ENCODE measurements around the gene DCP1A. TPM values are rescaled to one million over a fixed set of nuclear protein-coding genes. Genes with fewer than 3 reads are reported as not detected.

DCP1A gene
- total RNA-seq, 1 donor from 2014 or later = 44.3 TPM

- Mint-ChIP-seq H3K27ac (peak overlapping the region; percentile 46), H3K4me1 (ENCODE audit: low read depth) (peaks cover 49% of the 10 kb centered on the region), H3K9me3 (no peaks in the 10 kb centered on the region), H3K4me3 (ENCODE audit: low read depth) (no peak overlapping the region), H3K36me3 (ENCODE audit: low read depth) (peaks cover 42% of the 10 kb centered on the region), H3K27me3 (ENCODE audit: low read depth) (no peaks in the 10 kb centered on the region)
- intact Hi-C loops (cut with micrococcal nuclease) = no loop called here
- no peak for DNase-seq (ENCODE audit: low spot score)
These were observed 96.9 kb downstream of the DCP1A start for GRCh38 chr3:53250453-53250852.

- H3K27ac Mint-ChIP-seq = peak overlapping the region; percentile 14
- H3K4me1 Mint-ChIP-seq (ENCODE audit: low read depth) = peaks cover 44% of the 10 kb centered on the region
These were observed 99.2 kb downstream of the DCP1A start for GRCh38 chr3:53248161-53248560.

GRCh38 chr3:53247619-53248018 lies 99.7 kb downstream of the DCP1A start:
- H3K4me1 Mint-ChIP-seq (ENCODE audit: low read depth) = peaks cover 42% of the 10 kb centered on the region
- H3K27me3 Mint-ChIP-seq (ENCODE audit: low read depth) = no peaks in the 10 kb centered on the region
- no peaks in the 10 kb centered on the region for H3K9me3 Mint-ChIP-seq
- no peak overlapping the region for H3K4me3 Mint-ChIP-seq (ENCODE audit: low read depth)
- peak overlapping the region; percentile 14 for H3K27ac Mint-ChIP-seq
- intact Hi-C loops (cut with micrococcal nuclease) = no loop called here
- H3K36me3 Mint-ChIP-seq (ENCODE audit: low read depth) = peaks cover 25% of the 10 kb centered on the region
- no peak for DNase-seq (ENCODE audit: low spot score)

More at GRCh38 chr3:53248161-53248560, 99.2 kb downstream of the DCP1A start:
- H3K36me3 Mint-ChIP-seq (ENCODE audit: low read depth) = peaks cover 29% of the 10 kb centered on the region
- no peak for DNase-seq (ENCODE audit: low spot score)
- H3K27me3 Mint-ChIP-seq (ENCODE audit: low read depth) = no peaks in the 10 kb centered on the region
- H3K9me3 Mint-ChIP-seq = no peaks in the 10 kb centered on the region
- no peak overlapping the region for H3K4me3 Mint-ChIP-seq (ENCODE audit: low read depth)
- intact Hi-C loops (cut with micrococcal nuclease) = no loop called here

DNA sequence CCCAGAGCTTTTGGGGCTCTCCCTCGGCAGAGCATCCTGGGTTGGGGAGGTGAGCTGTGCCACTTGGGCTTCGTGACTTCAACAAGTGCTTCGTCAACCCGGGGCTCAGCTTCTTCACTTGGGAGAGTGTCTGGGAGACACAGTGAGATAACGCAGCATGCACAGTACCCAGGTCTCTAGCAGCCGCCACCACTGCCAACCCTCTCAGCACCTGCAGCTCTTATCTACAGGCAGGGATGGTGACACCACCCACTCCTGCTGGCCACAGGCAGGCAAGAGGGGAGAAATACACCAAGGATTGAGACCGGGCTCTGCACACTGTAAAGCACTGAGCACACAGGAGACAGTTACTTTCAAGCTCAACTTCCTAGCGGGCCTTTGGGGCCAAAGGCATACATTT lies 103.1 kb downstream of the DCP1A start:
- peaks cover 20% of the 10 kb centered on the region for H3K4me1 Mint-ChIP-seq (ENCODE audit: low read depth)
- no peak for DNase-seq (ENCODE audit: low spot score)
- intact Hi-C loops (cut with micrococcal nuclease) = no loop called here
- H3K9me3 Mint-ChIP-seq = no peaks in the 10 kb centered on the region
- no peaks in the 10 kb centered on the region for H3K27me3 Mint-ChIP-seq (ENCODE audit: low read depth)
- peaks cover 29% of the 10 kb centered on the region for H3K36me3 Mint-ChIP-seq (ENCODE audit: low read depth)
- H3K27ac Mint-ChIP-seq = no peak overlapping the region
- no peak overlapping the region for H3K4me3 Mint-ChIP-seq (ENCODE audit: low read depth)

DNA sequence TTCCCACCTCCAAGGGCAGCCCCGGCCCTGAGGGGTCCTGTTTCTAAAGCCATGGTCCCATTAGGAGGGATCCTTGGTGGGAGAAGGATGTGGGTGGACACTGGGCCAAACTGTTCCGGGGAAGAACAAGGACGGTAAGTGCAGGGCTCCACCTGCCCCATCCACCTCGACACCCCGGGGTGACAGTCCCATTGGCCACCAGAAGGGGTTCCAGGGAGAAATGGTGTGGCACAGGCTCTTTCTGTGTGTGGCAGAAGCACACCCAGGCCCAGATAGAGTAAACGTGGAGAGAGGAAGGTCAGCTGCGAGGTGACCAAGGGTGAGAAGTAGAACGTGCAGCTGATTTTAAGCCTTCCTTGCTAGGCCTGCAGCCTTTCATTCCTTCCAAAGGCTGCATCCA lies 103.6 kb downstream of the DCP1A start:
- H3K9me3 Mint-ChIP-seq = no peaks in the 10 kb centered on the region
- intact Hi-C loops (cut with micrococcal nuclease) = no loop called here

GRCh38 chr3:53243165-53243564 lies 104.2 kb downstream of the DCP1A start:
- Mint-ChIP-seq H3K36me3 (ENCODE audit: low read depth) (peaks cover 34% of the 10 kb centered on the region), H3K4me1 (ENCODE audit: low read depth) (peaks cover 16% of the 10 kb centered on the region), H3K9me3 (no peaks in the 10 kb centered on the region), H3K27ac (no peak overlapping the region), H3K4me3 (ENCODE audit: low read depth) (no peak overlapping the region), H3K27me3 (ENCODE audit: low read depth) (no peaks in the 10 kb centered on the region)
- no peak for DNase-seq (ENCODE audit: low spot score)
- intact Hi-C loops (cut with micrococcal nuclease) = no loop called here

More for the DNA sequence above, 103.6 kb downstream of the DCP1A start:
- Mint-ChIP-seq H3K4me1 (ENCODE audit: low read depth) (peaks cover 20% of the 10 kb centered on the region), H3K27me3 (ENCODE audit: low read depth) (no peaks in the 10 kb centered on the region), H3K27ac (no peak overlapping the region), H3K4me3 (ENCODE audit: low read depth) (no peak overlapping the region), H3K36me3 (ENCODE audit: low read depth) (peaks cover 32% of the 10 kb centered on the region)
- no peak for DNase-seq (ENCODE audit: low spot score)

- H3K27me3 Mint-ChIP-seq (ENCODE audit: low read depth) = no peaks in the 10 kb centered on the region
- no peak for DNase-seq (ENCODE audit: low spot score)
- peaks cover 10% of the 10 kb centered on the region for H3K4me1 Mint-ChIP-seq (ENCODE audit: low read depth)
- H3K9me3 Mint-ChIP-seq = no peaks in the 10 kb centered on the region
- no peak overlapping the region for H3K27ac Mint-ChIP-seq
- intact Hi-C loops (cut with micrococcal nuclease) = no loop called here
- no peak overlapping the region for H3K4me3 Mint-ChIP-seq (ENCODE audit: low read depth)
- H3K36me3 Mint-ChIP-seq (ENCODE audit: low read depth) = peaks cover 34% of the 10 kb centered on the region
These were observed 104.7 kb downstream of the DCP1A start for GRCh38 chr3:53242642-53243041.

DNA sequence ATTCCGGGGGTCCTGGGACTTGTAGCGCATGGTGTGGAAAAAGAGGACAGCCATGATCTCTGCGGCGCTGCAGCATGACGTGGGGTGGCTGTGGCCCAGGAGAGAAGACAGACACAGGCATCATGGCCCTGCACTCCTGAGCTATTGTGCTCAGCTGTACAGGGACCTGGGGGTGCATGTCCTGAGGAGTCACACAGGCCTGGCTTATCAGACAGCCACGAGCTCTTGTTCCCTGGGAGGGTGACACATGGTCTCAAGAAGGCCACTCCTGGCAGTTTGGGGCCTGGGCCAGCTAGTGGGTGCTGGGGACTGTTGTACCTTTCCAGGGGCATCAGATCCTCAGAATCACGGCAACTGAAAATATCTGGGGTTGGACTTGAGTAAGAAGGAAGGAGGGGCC lies 105.2 kb downstream of the DCP1A start:
- intact Hi-C loops (cut with micrococcal nuclease) = no loop called here
- no peak overlapping the region for H3K27ac Mint-ChIP-seq
- peaks cover 36% of the 10 kb centered on the region for H3K36me3 Mint-ChIP-seq (ENCODE audit: low read depth)
- no peaks in the 10 kb centered on the region for H3K9me3 Mint-ChIP-seq
- no peak for DNase-seq (ENCODE audit: low spot score)
- no peaks in the 10 kb centered on the region for H3K27me3 Mint-ChIP-seq (ENCODE audit: low read depth)
- peaks cover 9% of the 10 kb centered on the region for H3K4me1 Mint-ChIP-seq (ENCODE audit: low read depth)
- no peak overlapping the region for H3K4me3 Mint-ChIP-seq (ENCODE audit: low read depth)

GRCh38 chr3:53240989-53241972 lies 106.1 kb downstream of the DCP1A start:
- H3K27ac Mint-ChIP-seq = no peak overlapping the region
- no peak for DNase-seq (ENCODE audit: low spot score)
- peaks cover 39% of the 10 kb centered on the region for H3K36me3 Mint-ChIP-seq (ENCODE audit: low read depth)
- no peaks in the 10 kb centered on the region for H3K27me3 Mint-ChIP-seq (ENCODE audit: low read depth)
- H3K4me3 Mint-ChIP-seq (ENCODE audit: low read depth) = no peak overlapping the region
- H3K4me1 Mint-ChIP-seq (ENCODE audit: low read depth) = peaks cover 12% of the 10 kb centered on the region
- no peaks in the 10 kb centered on the region for H3K9me3 Mint-ChIP-seq
- intact Hi-C loops (cut with micrococcal nuclease) = no loop called here

GRCh38 chr3:53239800-53240199 lies 107.5 kb downstream of the DCP1A start:
- no peaks in the 10 kb centered on the region for H3K9me3 Mint-ChIP-seq
- no peak overlapping the region for H3K27ac Mint-ChIP-seq
- intact Hi-C loops (cut with micrococcal nuclease) = no loop called here
- H3K36me3 Mint-ChIP-seq (ENCODE audit: low read depth) = peaks cover 40% of the 10 kb centered on the region
- H3K4me3 Mint-ChIP-seq (ENCODE audit: low read depth) = no peak overlapping the region
- DNase-seq (ENCODE audit: low spot score) = no peak
- H3K27me3 Mint-ChIP-seq (ENCODE audit: low read depth) = no peaks in the 10 kb centered on the region
- peaks cover 11% of the 10 kb centered on the region for H3K4me1 Mint-ChIP-seq (ENCODE audit: low read depth)

DNA sequence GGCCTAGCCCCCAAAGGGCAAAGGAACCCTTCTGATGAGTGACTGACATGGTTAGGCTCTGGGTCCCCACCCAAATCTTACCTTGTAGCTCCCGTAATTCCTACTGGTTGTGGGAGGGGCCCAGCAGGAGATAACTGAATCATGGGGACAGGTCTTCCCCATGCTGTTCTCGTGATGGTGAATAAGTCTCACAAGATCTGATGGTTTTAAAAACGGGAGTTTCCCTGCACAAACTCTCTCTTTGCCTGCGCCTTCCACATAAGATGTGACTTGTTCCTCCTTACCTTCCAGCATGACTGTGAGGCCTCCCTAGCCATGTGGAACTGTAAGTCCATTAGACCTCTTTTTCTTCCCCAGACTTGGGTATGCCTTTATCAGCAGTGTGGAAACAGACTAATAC lies 108.5 kb downstream of the DCP1A start:
- H3K27ac Mint-ChIP-seq = no peak overlapping the region
- no peak for DNase-seq (ENCODE audit: low spot score)
- no peaks in the 10 kb centered on the region for H3K9me3 Mint-ChIP-seq
- H3K4me1 Mint-ChIP-seq (ENCODE audit: low read depth) = peaks cover 11% of the 10 kb centered on the region
- intact Hi-C loops (cut with micrococcal nuclease) = no loop called here
- no peak overlapping the region for H3K4me3 Mint-ChIP-seq (ENCODE audit: low read depth)
- H3K36me3 Mint-ChIP-seq (ENCODE audit: low read depth) = peaks cover 48% of the 10 kb centered on the region
- H3K27me3 Mint-ChIP-seq (ENCODE audit: low read depth) = no peaks in the 10 kb centered on the region

- Mint-ChIP-seq H3K9me3 (no peaks in the 10 kb centered on the region), H3K27ac (no peak overlapping the region), H3K4me1 (ENCODE audit: low read depth) (peaks cover 7% of the 10 kb centered on the region), H3K36me3 (ENCODE audit: low read depth) (peaks cover 53% of the 10 kb centered on the region), H3K27me3 (ENCODE audit: low read depth) (no peaks in the 10 kb centered on the region), H3K4me3 (ENCODE audit: low read depth) (no peak overlapping the region)
- DNase-seq (ENCODE audit: low spot score) = no peak
- intact Hi-C loops (cut with micrococcal nuclease) = no loop called here
These were observed 109.1 kb downstream of the DCP1A start for GRCh38 chr3:53238051-53238850.

All from activated T-helper 2 cell treated with anti-CD3 and anti-CD28 coated beads, Interferon-gamma antibody, Interleukin-2, Interleukin-4, amounts not matched to agents 10 μg/mL and 5 μg/mL and 100 μg/mL, durations not matched to agents 14 hours and 24 hours and 36 hours (primary cell).